Natural killer cell (primary cell): ENCODE measurements around the gene MACROD2. TPM values are rescaled to one million over a fixed set of nuclear protein-coding genes. Genes with fewer than 3 reads are reported as not detected.

Experiments used
- ATAC-seq, 3 donors: fragments of 150-1000 bp in 2 of 3; fragments of 200-7000 bp in 1 of 3; cut with Tn5 transposase; 1 replicate in 1 of 3; 2 replicates in 2 of 3; pipeline ENCODE4 v1.10.0; 2021; ENCODE audit warnings: mild to moderate bottlenecking in 2 of 3, moderate library complexity in 2 of 3
- DNase-seq, 2 donors: peaks; one replicate each; pipeline versions ENCODE4 v3.0.0 to v3.0.0-alpha.2; 2013 to 2021; ENCODE audit warnings: mixed read lengths in 1 of 2
- H3K27ac ChIP-seq: one replicate; pipeline ENCODE4 v1.5.1; 2013; ENCODE audit warnings: mild to moderate bottlenecking, low read length
- H3K27me3 ChIP-seq: one replicate; pipeline ENCODE4 v1.6.1; 2013; ENCODE audit warnings: low read length; ENCODE audit not compliant: control insufficient read depth, insufficient read depth
- H3K36me3 ChIP-seq: one replicate; pipeline ENCODE4 v1.6.1; 2013; ENCODE audit warnings: low read length; ENCODE audit not compliant: control insufficient read depth, insufficient read depth
- H3K4me1 ChIP-seq: one replicate; pipeline ENCODE4 v1.6.1; 2013; ENCODE audit warnings: low read length; ENCODE audit not compliant: control insufficient read depth, insufficient read depth
- H3K4me3 ChIP-seq: one replicate; pipeline ENCODE4 v1.5.1; 2013; ENCODE audit warnings: low read length
- H3K9me3 ChIP-seq: one replicate; pipeline ENCODE4 v1.6.1; 2013; ENCODE audit warnings: low read length; ENCODE audit not compliant: control insufficient read depth, insufficient read depth
- H3K27ac Mint-ChIP-seq, 2 donors: one replicate each; pipeline ENCODE4 v1.8.0; 2022; ENCODE audit warnings: mild to moderate bottlenecking in 2 of 2, mixed read lengths in 2 of 2, moderate library complexity in 1 of 2
- H3K27me3 Mint-ChIP-seq, 2 donors: one replicate each; pipeline ENCODE4 v1.8.0; 2022; ENCODE audit warnings: low read depth in 2 of 2, mixed read lengths in 2 of 2
- H3K36me3 Mint-ChIP-seq: one replicate; pipeline ENCODE4 v1.8.0; 2022; ENCODE audit warnings: mixed read lengths
- H3K4me1 Mint-ChIP-seq, 2 donors: one replicate each; pipeline ENCODE4 v1.8.0; 2022; ENCODE audit warnings: mixed read lengths in 2 of 2
- H3K4me3 Mint-ChIP-seq: one replicate; pipeline ENCODE4 v1.8.0; 2022; ENCODE audit warnings: mild to moderate bottlenecking, moderate library complexity, mixed read lengths
- H3K9me3 Mint-ChIP-seq, 2 donors: one replicate each; pipeline ENCODE4 v1.8.0; 2022; ENCODE audit warnings: mixed read lengths in 2 of 2
- WGBS: methylation state at CpG from one replicate; pipeline ENCODE4 v1.1.7; 2013; ENCODE audit warnings: missing lambda C conversion rate; ENCODE audit not compliant: insufficient coverage; 5-methylcytosine and 5-hydroxymethylcytosine counted together
- intact Hi-C: fragments of 100-400 bp; cut with micrococcal nuclease; formaldehyde crosslinking; loops from one replicate; pipeline ENCODE4 v1.14.2; 2022
- total RNA-seq, 4 donors: library from RNA; stranded (reverse); fragments of 120-200 nt in 1 of 4; gene quantifications; one replicate each; pipeline versions ENCODE4 v1.2.3 to v1.2.4, GENCODE V29; 2013 to 2022
- TF ChIP-seq, protein P1 (sequence below): fragments of 200-600 bp; IDR thresholded peaks from one replicate; pipeline ENCODE4 v1.8.0; 2022; ENCODE audit warnings: antibody characterized with exemption

MACROD2 gene
- total RNA-seq, 3 donors from 2014 or later (not counting 1 experiment from before 2014, with no cell fraction given) = 0.19 to 0.88 TPM; not detected in 1

DNA sequence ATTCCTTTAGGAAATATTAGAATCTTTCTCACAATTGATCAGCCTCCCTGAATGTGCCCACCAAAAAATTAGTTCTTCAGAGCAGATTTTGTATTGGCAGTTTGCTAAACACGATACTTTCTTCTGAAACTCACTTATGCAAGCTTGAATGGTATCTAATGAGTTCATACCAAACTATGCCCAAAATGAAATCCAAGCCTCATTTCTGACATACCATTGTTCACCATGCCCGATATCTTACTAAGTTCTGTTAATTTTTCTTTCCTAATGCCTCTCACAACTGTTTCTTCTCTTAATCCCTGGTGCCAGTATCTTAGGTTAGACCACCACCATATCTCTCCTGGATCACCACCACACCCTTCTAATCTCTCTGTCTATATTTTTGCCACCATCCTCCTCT, 1822.0 kb downstream of the MACROD2 start:
- Mint-ChIP-seq H3K36me3 (no peaks in the 10 kb centered on the region), H3K4me3 (no peak overlapping the region), H3K27ac (no peak overlapping the region), H3K4me1 (no peaks in the 10 kb centered on the region), H3K9me3 (no peaks in the 10 kb centered on the region), H3K27me3 (no peaks in the 10 kb centered on the region)
- ATAC-seq (no peak), DNase-seq (no peak)
- H3K36me3 ChIP-seq = no peaks in the 10 kb centered on the region
- H3K27me3 ChIP-seq = no peaks in the 10 kb centered on the region
- TF ChIP-seq, protein P1, sequence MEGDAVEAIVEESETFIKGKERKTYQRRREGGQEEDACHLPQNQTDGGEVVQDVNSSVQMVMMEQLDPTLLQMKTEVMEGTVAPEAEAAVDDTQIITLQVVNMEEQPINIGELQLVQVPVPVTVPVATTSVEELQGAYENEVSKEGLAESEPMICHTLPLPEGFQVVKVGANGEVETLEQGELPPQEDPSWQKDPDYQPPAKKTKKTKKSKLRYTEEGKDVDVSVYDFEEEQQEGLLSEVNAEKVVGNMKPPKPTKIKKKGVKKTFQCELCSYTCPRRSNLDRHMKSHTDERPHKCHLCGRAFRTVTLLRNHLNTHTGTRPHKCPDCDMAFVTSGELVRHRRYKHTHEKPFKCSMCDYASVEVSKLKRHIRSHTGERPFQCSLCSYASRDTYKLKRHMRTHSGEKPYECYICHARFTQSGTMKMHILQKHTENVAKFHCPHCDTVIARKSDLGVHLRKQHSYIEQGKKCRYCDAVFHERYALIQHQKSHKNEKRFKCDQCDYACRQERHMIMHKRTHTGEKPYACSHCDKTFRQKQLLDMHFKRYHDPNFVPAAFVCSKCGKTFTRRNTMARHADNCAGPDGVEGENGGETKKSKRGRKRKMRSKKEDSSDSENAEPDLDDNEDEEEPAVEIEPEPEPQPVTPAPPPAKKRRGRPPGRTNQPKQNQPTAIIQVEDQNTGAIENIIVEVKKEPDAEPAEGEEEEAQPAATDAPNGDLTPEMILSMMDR = no peak
- no peaks in the 10 kb centered on the region for H3K9me3 ChIP-seq
- WGBS = 91% methylated on average over 2 of the region's 2 CpGs
- H3K4me3 ChIP-seq = no peak overlapping the region
- H3K27ac ChIP-seq = no peak overlapping the region
- no peaks in the 10 kb centered on the region for H3K4me1 ChIP-seq
- intact Hi-C loops = no loop called here

DNA sequence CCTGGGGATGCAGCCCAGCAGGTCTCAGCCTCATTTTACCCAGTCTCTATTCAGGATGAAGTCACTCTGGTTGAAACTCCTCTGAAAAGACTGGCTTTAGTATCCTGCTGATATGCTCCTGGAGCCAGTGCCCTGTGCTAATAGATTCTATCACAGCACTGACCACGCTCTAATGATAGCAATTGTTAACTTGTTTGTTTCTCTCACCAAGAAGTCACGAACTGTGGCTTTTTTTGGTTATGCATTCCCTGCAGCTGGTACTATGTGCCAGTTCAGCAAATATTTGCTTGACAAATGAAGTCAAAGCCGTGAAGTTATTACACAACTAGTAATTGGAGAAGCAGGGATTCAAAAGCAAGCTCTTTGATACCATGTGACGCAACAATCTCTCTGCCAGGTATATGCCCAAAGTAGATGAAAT, 1823.3 kb downstream of the MACROD2 start:
- no peak overlapping the region for H3K27ac ChIP-seq

DNA sequence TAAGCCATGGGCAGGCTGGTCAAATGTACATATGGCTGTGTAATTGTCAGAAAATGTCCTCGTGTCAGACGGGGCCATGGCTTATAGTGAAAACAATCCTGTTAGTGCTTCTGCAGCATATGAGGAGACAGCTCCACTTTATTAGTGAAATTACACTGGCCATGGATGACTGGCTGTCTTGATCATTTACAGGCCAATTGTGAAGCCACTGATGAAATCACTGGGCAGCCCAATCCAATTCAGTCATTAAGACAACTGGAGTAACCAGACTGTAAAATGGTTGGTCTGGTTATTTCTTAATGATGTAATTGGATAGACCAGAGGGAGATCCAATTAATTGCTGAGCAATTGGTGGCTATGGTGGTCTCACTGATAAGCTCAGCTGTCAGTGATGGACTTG, 1828.4 kb downstream of the MACROD2 start:
- intact Hi-C loops = no loop called here
- Mint-ChIP-seq H3K4me3 (no peak overlapping the region), H3K9me3 (peaks cover 0 to 2% of the 10 kb centered on the region in 2 donors), H3K4me1 (no peaks in the 10 kb centered on the region), H3K27ac (no peak overlapping the region), H3K27me3 (no peaks in the 10 kb centered on the region), H3K36me3 (no peaks in the 10 kb centered on the region)
- DNase-seq = no peak
- no peaks in the 10 kb centered on the region for H3K27me3 ChIP-seq
- no peak for ATAC-seq
- no peaks in the 10 kb centered on the region for H3K9me3 ChIP-seq
- H3K27ac ChIP-seq = no peak overlapping the region
- WGBS = 39% methylated on average over 2 of the region's 2 CpGs
- H3K4me3 ChIP-seq = no peak overlapping the region
- no peaks in the 10 kb centered on the region for H3K4me1 ChIP-seq
- H3K36me3 ChIP-seq = no peaks in the 10 kb centered on the region
- TF ChIP-seq, protein P1 = no peak

More for the DNA sequence above, 1823.3 kb downstream of the MACROD2 start:
- Histone ChIP-seq H3K4me3 (no peak overlapping the region), H3K36me3 (no peaks in the 10 kb centered on the region), H3K4me1 (no peaks in the 10 kb centered on the region), H3K27me3 (no peaks in the 10 kb centered on the region), H3K9me3 (no peaks in the 10 kb centered on the region)
- H3K4me3 Mint-ChIP-seq = no peak overlapping the region
- H3K9me3 Mint-ChIP-seq = no peaks in the 10 kb centered on the region
- no peak overlapping the region for H3K27ac Mint-ChIP-seq
- WGBS = 86% methylated on average over 4 of the region's 4 CpGs
- H3K36me3 Mint-ChIP-seq = no peaks in the 10 kb centered on the region
- DNase-seq = no peak
- H3K27me3 Mint-ChIP-seq = no peaks in the 10 kb centered on the region
- H3K4me1 Mint-ChIP-seq = no peaks in the 10 kb centered on the region
- TF ChIP-seq, protein P1 = no peak
- ATAC-seq = no peak
- intact Hi-C loops = no loop called here

DNA sequence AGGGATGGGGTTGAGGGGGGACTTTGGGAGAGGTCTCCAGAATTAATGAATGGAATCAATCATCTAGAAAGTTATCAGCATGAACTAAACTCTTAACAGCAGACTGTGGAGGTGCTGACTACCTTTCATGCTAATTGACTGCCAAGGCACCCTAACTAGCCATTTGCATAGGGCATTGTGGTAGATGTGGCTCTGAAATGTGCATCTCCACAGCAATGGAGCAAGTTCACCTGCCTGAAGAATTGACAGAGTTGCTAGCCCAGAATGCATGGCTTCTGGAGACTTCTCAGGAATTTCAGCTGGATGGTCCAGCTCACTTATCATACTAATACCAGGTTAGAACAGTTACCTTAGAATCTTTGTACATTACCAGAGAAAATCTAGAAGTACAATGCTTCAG, 1832.3 kb downstream of the MACROD2 start:
- peaks cover 0 to 6% of the 10 kb centered on the region in 2 donors for H3K27me3 Mint-ChIP-seq
- ATAC-seq (no peak), DNase-seq (no peak)
- peaks cover 0 to 2% of the 10 kb centered on the region in 2 donors for H3K9me3 Mint-ChIP-seq
- no peak overlapping the region for H3K4me3 Mint-ChIP-seq
- intact Hi-C loops = no loop called here
- Histone ChIP-seq H3K4me1 (no peaks in the 10 kb centered on the region), H3K27ac (no peak overlapping the region), H3K9me3 (no peaks in the 10 kb centered on the region), H3K4me3 (no peak overlapping the region), H3K27me3 (no peaks in the 10 kb centered on the region), H3K36me3 (no peaks in the 10 kb centered on the region)
- H3K4me1 Mint-ChIP-seq = no peaks in the 10 kb centered on the region
- H3K36me3 Mint-ChIP-seq = no peaks in the 10 kb centered on the region
- H3K27ac Mint-ChIP-seq = no peak overlapping the region
- TF ChIP-seq, protein P1 = no peak
